NCI-H2196 (cell line): ENCODE results near the gene JUND.

ENCODE experiments used
- DNase-seq: peaks from one replicate; lab custom pipeline; 2025; ENCODE audit not compliant: unreplicated experiment; lab: John Stamatoyannopoulos, UW

Gene JUND

GRCh38 chr19:18249834-18250233 lies 31.6 kb downstream of the JUND start:
- no peak for DNase-seq

GRCh38 chr19:18245297-18245696 lies 36.1 kb downstream of the JUND start:
- DNase-seq: no peak

GRCh38 chr19:18239303-18239702 lies 42.1 kb downstream of the JUND start:
- no peak for DNase-seq

- DNase-seq: no peak
These were observed 47.2 kb downstream of the JUND start for GRCh38 chr19:18234194-18234593.

GRCh38 chr19:18233224-18233825 lies 48.1 kb downstream of the JUND start:
- peak; percentile 58 for DNase-seq

GRCh38 chr19:18232540-18233223 lies 48.7 kb downstream of the JUND start:
- peak; percentile 65 for DNase-seq

GRCh38 chr19:18231775-18232174 lies 49.6 kb downstream of the JUND start:
- DNase-seq: no peak

GRCh38 chr19:18230941-18231734 lies 50.3 kb downstream of the JUND start:
- no peak for DNase-seq

- DNase-seq: no peak
These were observed 51.5 kb downstream of the JUND start for GRCh38 chr19:18229915-18230314.
